Measurements from ENCODE around the gene COL8A1.

DNA sequence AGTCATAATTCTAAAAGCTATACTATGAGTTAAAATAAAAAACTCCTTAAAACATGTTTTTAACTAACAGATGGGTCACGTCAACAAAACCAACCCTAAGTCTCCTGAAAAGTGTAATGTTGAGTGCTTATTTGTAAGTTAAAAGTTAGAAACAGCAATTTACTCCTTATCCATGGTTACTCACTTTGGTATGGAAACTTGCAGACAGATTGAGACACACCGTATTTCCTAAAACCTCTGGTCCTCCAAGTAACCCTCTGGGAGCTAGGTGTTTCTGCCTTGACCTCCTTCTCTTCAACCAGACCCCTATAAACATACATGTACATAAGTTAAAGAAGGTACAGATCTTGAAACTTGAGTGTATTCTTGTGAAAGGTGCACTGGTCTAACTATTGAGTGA is 3.1 kb downstream of the COL8A1 start:
- TF ChIP-seq, protein P1, sequence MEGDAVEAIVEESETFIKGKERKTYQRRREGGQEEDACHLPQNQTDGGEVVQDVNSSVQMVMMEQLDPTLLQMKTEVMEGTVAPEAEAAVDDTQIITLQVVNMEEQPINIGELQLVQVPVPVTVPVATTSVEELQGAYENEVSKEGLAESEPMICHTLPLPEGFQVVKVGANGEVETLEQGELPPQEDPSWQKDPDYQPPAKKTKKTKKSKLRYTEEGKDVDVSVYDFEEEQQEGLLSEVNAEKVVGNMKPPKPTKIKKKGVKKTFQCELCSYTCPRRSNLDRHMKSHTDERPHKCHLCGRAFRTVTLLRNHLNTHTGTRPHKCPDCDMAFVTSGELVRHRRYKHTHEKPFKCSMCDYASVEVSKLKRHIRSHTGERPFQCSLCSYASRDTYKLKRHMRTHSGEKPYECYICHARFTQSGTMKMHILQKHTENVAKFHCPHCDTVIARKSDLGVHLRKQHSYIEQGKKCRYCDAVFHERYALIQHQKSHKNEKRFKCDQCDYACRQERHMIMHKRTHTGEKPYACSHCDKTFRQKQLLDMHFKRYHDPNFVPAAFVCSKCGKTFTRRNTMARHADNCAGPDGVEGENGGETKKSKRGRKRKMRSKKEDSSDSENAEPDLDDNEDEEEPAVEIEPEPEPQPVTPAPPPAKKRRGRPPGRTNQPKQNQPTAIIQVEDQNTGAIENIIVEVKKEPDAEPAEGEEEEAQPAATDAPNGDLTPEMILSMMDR (IDR thresholded peaks at IDR 0.05), result no peak
- TF ChIP-seq POLR2A (IDR thresholded peaks at IDR 0.05), result no peak

All from stomach (tissue), 4 donors.